NK-92 treated with Interleukin-12 subunit alpha and Interleukin-12 subunit beta, amount 100 ng/mL, for 24 hours (cell line): ENCODE measurements around the gene P4HA2.

Experiments used
- DNase-seq: peaks from one replicate; lab custom pipeline; 2025; lab: John Stamatoyannopoulos, UW

The P4HA2 gene

GRCh38 chr5:132264546-132265335 lies 37.1 kb upstream of the P4HA2 start:
- DNase-seq = no peak

- DNase-seq = no peak
Observed at GRCh38 chr5:132263548-132264261, 36.1 kb upstream of the P4HA2 start.

- no peak for DNase-seq
Observed at GRCh38 chr5:132262882-132263547, 35.4 kb upstream of the P4HA2 start.

GRCh38 chr5:132261881-132262845 lies 34.5 kb upstream of the P4HA2 start:
- no peak for DNase-seq

- no peak for DNase-seq
Observed at GRCh38 chr5:132260714-132261551, 33.3 kb upstream of the P4HA2 start.

- DNase-seq = no peak
Observed at GRCh38 chr5:132260051-132260450, 32.4 kb upstream of the P4HA2 start.

GRCh38 chr5:132259069-132259851 lies 31.6 kb upstream of the P4HA2 start:
- DNase-seq = no peak

GRCh38 chr5:132258102-132259068 lies 30.7 kb upstream of the P4HA2 start:
- no peak for DNase-seq

- no peak for DNase-seq
Observed at GRCh38 chr5:132257131-132258101, 29.8 kb upstream of the P4HA2 start, which contains the start of gene PDLIM4. Gene PDLIM4, plus strand, starts transcription at chr5:132257696. Its CDS starts 39 bp downstream, at chr5:132257735.

GRCh38 chr5:132256783-132257130 lies 29.1 kb upstream of the P4HA2 start:
- DNase-seq = no peak

- DNase-seq = no peak
Observed at GRCh38 chr5:132256086-132256782, 28.6 kb upstream of the P4HA2 start.

- no peak for DNase-seq
Observed at GRCh38 chr5:132254321-132254977, 26.8 kb upstream of the P4HA2 start.

- DNase-seq = no peak
Observed at GRCh38 chr5:132253452-132254320, 26.0 kb upstream of the P4HA2 start.

- peak; percentile 22 for DNase-seq
Observed at GRCh38 chr5:132253008-132253441, 25.4 kb upstream of the P4HA2 start.

GRCh38 chr5:132251220-132251725 lies 23.6 kb upstream of the P4HA2 start:
- no peak for DNase-seq
